OCI-LY1 (cell line): ENCODE data around the gene SYNGR2.

Experiments used
- CTCF ChIP-seq: fragments of 200-600 bp; sonication (generic), shearing (Covaris generic); IDR thresholded peaks from 2 replicates; pipeline ENCODE4 v1.5.1; 2017; ENCODE audit warnings: mild to moderate bottlenecking, antibody characterized with exemption, low read length, moderate library complexity, mixed read lengths
- EZH2 ChIP-seq: fragments of 200-600 bp; sonication (generic), shearing (Covaris generic); IDR thresholded peaks from 2 replicates; pipeline ENCODE4 v1.8.0; 2017; ENCODE audit warnings: borderline replicate concordance, mixed run types, mild to moderate bottlenecking, antibody characterized with exemption, low read length, moderate library complexity, mixed read lengths

- TF ChIP-seq CTCF (peak; percentile 98), EZH2 (no peak)
These were observed 8.2 kb downstream of the SYNGR2 start for GRCh38 chr17:78176548-78177025.
